CD14-positive monocyte (primary cell): ENCODE data around the gene RMI1. TPM values are rescaled to one million over a fixed set of nuclear protein-coding genes. Genes with fewer than 3 reads are reported as not detected.

Experiments
- DNase-seq, 3 donors: peaks; one replicate each; pipeline ENCODE4 v3.0.0-alpha.2; 2011 to 2022
- H2AFZ ChIP-seq: 2 replicates; pipeline ENCODE4 v1.6.0; 2012; ENCODE audit warnings: mild to moderate bottlenecking, low read depth, low read length, inconsistent platforms; ENCODE audit not compliant: insufficient read depth, poor library complexity, severe bottlenecking
- H3K27ac ChIP-seq, 2 donors: 1 replicate in 1 of 2; 2 replicates in 1 of 2; pipeline ENCODE4 v1.5.1; 2012 to 2013; ENCODE audit warnings: low read length in 2 of 2, control low read depth in 1 of 2, inconsistent platforms in 1 of 2, low read depth in 1 of 2, mild to moderate bottlenecking in 1 of 2
- H3K27me3 ChIP-seq, 2 donors: one replicate each; pipeline versions ENCODE4 v1.6.0 to v1.6.1; 2011 to 2013; ENCODE audit warnings: low read length in 2 of 2; ENCODE audit not compliant: control insufficient read depth in 2 of 2, insufficient read depth in 2 of 2
- H3K36me3 ChIP-seq, 2 donors: replicated peaks in 1 of 2; 1 replicate in 1 of 2; 2 replicates in 1 of 2; pipeline versions ENCODE4 v1.5.1 to v1.6.1; 2012 to 2013; ENCODE audit warnings: low read length in 2 of 2, control low read depth in 1 of 2, inconsistent platforms in 1 of 2, mild to moderate bottlenecking in 1 of 2; ENCODE audit not compliant: insufficient read depth in 2 of 2, control insufficient read depth in 1 of 2
- H3K4me1 ChIP-seq, 2 donors: 1 replicate in 1 of 2; 2 replicates in 1 of 2; pipeline versions ENCODE4 v1.5.1 to v1.6.1; 2012 to 2013; ENCODE audit warnings: low read length in 2 of 2, control low read depth in 1 of 2, inconsistent platforms in 1 of 2, mild to moderate bottlenecking in 1 of 2, moderate library complexity in 1 of 2; ENCODE audit not compliant: insufficient read depth in 2 of 2, control insufficient read depth in 1 of 2
- H3K4me2 ChIP-seq: replicated peaks from 2 replicates; pipeline ENCODE3; 2012; ENCODE audit warnings: low read length, moderate library complexity, mild to moderate bottlenecking; ENCODE audit not compliant: poor library complexity, severe bottlenecking; ENCODE audit errors: extremely low read depth
- H3K4me3 ChIP-seq, 3 experiments: fragments of 200-600 bp in 1 of 3; sonication (generic) in 1 of 3; replicated peaks in 1 of 3; 1 replicate in 2 of 3; 2 replicates in 1 of 3; pipeline ENCODE4 v1.5.1; 2011 to 2013; ENCODE audit warnings: low read length in 3 of 3, mild to moderate bottlenecking in 3 of 3, control low read depth in 2 of 3, low read depth in 2 of 3, inconsistent platforms in 1 of 3, moderate library complexity in 1 of 3
- H3K79me2 ChIP-seq: 2 replicates; pipeline ENCODE4 v1.6.0; 2012; ENCODE audit warnings: mild to moderate bottlenecking, control low read depth, inconsistent platforms, low read length, moderate library complexity; ENCODE audit not compliant: insufficient read depth
- H3K9ac ChIP-seq: 2 replicates; pipeline ENCODE4 v1.6.0; 2017; ENCODE audit warnings: low read length, mild to moderate bottlenecking; ENCODE audit not compliant: insufficient read depth, poor library complexity, severe bottlenecking
- H3K9me3 ChIP-seq, 2 donors: replicated peaks in 1 of 2; 1 replicate in 1 of 2; 2 replicates in 1 of 2; pipeline versions ENCODE4 v1.5.1 to v1.6.1; 2012 to 2013; ENCODE audit warnings: low read length in 2 of 2, control low read depth in 1 of 2; ENCODE audit not compliant: control insufficient read depth in 1 of 2, insufficient read depth in 1 of 2
- H4K20me1 ChIP-seq: 2 replicates; pipeline ENCODE4 v1.6.0; 2012; ENCODE audit warnings: mild to moderate bottlenecking, low read length, control low read depth, moderate library complexity; ENCODE audit not compliant: insufficient read depth
- H3K27ac Mint-ChIP-seq, 7 donors: one replicate each; pipeline ENCODE4 v1.8.0; 2020; ENCODE audit warnings: mild to moderate bottlenecking in 7 of 7, mixed read lengths in 7 of 7, moderate library complexity in 6 of 7, inconsistent platforms in 2 of 7
- H3K27me3 Mint-ChIP-seq, 3 donors: one replicate each; pipeline ENCODE4 v1.8.0; 2021 to 2022; ENCODE audit warnings: low read depth in 3 of 3, mild to moderate bottlenecking in 3 of 3, mixed read lengths in 3 of 3, moderate library complexity in 3 of 3, inconsistent platforms in 1 of 3
- H3K36me3 Mint-ChIP-seq, 2 donors: one replicate each; pipeline ENCODE4 v1.8.0; 2020; ENCODE audit warnings: mixed read lengths in 2 of 2, inconsistent platforms in 1 of 2, mild to moderate bottlenecking in 1 of 2
- H3K4me1 Mint-ChIP-seq: one replicate; pipeline ENCODE4 v1.8.0; 2020; ENCODE audit warnings: mild to moderate bottlenecking, mixed read lengths
- H3K4me3 Mint-ChIP-seq, 2 donors: one replicate each; pipeline ENCODE4 v1.8.0; 2020; ENCODE audit warnings: mild to moderate bottlenecking in 2 of 2, mixed read lengths in 2 of 2, moderate library complexity in 1 of 2
- H3K9me3 Mint-ChIP-seq, 7 donors: one replicate each; pipeline ENCODE4 v1.8.0; 2020 to 2022; ENCODE audit warnings: mixed read lengths in 7 of 7, mild to moderate bottlenecking in 6 of 7, moderate library complexity in 6 of 7, inconsistent platforms in 2 of 7
- CTCF ChIP-seq: fragments of 200-600 bp; IDR thresholded peaks from one replicate; pipeline ENCODE4 v1.8.0; 2022; ENCODE audit warnings: antibody characterized with exemption, mild to moderate bottlenecking
- WGBS: methylation state at CpG from one replicate; pipeline ENCODE4 v1.1.5; 2013; ENCODE audit warnings: missing lambda C conversion rate; ENCODE audit not compliant: insufficient coverage; 5-methylcytosine and 5-hydroxymethylcytosine counted together
- intact Hi-C, 2 donors: fragments of 100-400 bp; cut with micrococcal nuclease; formaldehyde crosslinking; loops; one replicate each; pipeline versions ENCODE4 v1.15.0 to v1.15.1; 2023
- polyA plus RNA-seq, 3 donors: library from polyadenylated mRNA; depleted of rRNA in 1 of 3; unstranded in 2 of 3; stranded (reverse) in 1 of 3; fragments of 300-500 nt in 2 of 3; fragments of >200 nt in 1 of 3; fragmentation: Illumina TruSeq in 2 of 3; gene quantifications; 1 replicate in 2 of 3; 2 replicates in 1 of 3; pipeline ENCODE4 v1.2.3, GENCODE V29; 2012 to 2021

Gene RMI1
- polyA plus RNA-seq, 3 donors, result 1.7 to 11.5 (median 5.3) TPM

DNA sequence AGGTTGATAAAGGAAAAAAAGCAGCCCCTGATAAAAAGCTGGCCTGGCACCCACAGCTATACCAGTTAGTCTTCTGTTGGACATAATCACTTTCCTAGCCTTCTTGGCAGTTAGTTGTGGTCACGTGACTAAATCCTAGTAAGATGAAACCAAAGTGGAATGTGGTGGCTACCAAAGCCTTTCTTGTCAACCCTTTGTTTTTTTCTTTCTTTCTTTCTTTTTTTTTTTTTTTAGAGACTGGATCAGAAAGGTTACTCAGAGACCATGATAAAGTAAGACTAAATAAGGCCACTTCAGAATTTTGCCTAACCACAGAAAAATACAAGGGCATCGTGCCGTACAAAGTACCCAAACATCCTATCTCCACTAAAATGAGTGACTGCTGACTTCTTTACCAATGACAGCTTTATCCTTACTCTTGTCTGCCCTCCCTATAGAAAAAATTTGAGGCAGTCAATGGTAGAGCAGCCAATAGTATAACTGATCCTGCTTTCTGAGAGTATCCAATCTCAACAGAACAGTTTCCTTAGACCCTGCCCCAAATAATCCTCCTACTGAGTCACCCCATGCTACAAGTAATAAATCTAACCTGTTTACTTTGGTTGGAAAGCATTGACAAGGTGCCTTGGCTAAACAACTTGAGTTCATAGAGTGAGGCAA is 45.2 kb upstream of the RMI1 start:
- no peaks in the 10 kb centered on the region for H3K79me2 ChIP-seq
- H3K4me1 ChIP-seq, result peaks cover 52 to 59% of the 10 kb centered on the region in 2 donors
- peaks cover 54% of the 10 kb centered on the region for H3K4me1 Mint-ChIP-seq
- no peaks in the 10 kb centered on the region for H4K20me1 ChIP-seq
- peaks cover 18 to 22% of the 10 kb centered on the region in 2 donors for H3K36me3 Mint-ChIP-seq
- DNase-seq, result no peak
- no peak overlapping the region for H3K9ac ChIP-seq
- H3K27me3 Mint-ChIP-seq, result peaks cover 0 to 1% (median 0%) of the 10 kb centered on the region in 3 donors
- intact Hi-C loops, result loop anchor here (5.0 kb wide), 3 partner anchors 237 to 377 kb away; no protein-coding TSS in a partner anchor
- no peak for TF ChIP-seq CTCF
- no peaks in the 10 kb centered on the region for H3K27me3 ChIP-seq
- no peak overlapping the region for H3K4me3 Mint-ChIP-seq
- no peaks in the 10 kb centered on the region for H3K9me3 ChIP-seq
- H3K27ac ChIP-seq, result no peak overlapping the region
- H3K36me3 ChIP-seq, result peaks cover 10 to 21% of the 10 kb centered on the region in 2 donors
- H3K27ac Mint-ChIP-seq, result peak overlapping the region in 2 of 7 donors; percentile 74 to 76
- no peak overlapping the region for H3K4me2 ChIP-seq
- H2AFZ ChIP-seq, result no peak overlapping the region
- H3K9me3 Mint-ChIP-seq, result no peaks in the 10 kb centered on the region
- no peak overlapping the region for H3K4me3 ChIP-seq
- no CpG with 5 or more reads among the region's 3 CpGs for WGBS

DNA sequence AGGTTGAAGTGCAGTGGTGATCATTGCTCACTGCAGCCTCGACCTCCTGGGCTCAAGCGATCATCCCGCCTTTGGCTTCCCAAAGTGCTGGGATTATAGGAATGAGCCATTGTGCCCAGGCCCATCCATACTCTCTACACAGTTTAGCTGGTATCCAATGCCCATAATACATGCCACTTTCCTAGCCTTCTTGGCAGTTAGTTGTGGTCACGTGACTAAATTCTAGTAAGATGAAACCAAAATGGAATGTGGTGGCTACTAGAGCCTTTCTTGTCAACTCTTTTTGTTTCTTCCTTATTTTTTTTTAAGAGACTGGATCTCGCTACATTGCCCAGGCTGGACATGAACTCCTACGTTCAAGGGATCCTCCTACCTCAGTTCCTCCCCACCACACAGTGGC is 44.1 kb upstream of the RMI1 start:
- Mint-ChIP-seq H3K4me3 (no peak overlapping the region), H3K36me3 (peaks cover 28 to 34% of the 10 kb centered on the region in 2 donors), H3K27ac (peak overlapping the region in 1 of 7 donors; percentile 78), H3K4me1 (peaks cover 43% of the 10 kb centered on the region), H3K27me3 (peaks cover 0 to 1% (median 0%) of the 10 kb centered on the region in 3 donors), H3K9me3 (peaks cover 0 to 1% (median 0%) of the 10 kb centered on the region in 7 donors)
- Histone ChIP-seq H4K20me1 (no peaks in the 10 kb centered on the region), H3K27ac (no peak overlapping the region), H3K79me2 (no peaks in the 10 kb centered on the region), H3K27me3 (no peaks in the 10 kb centered on the region), H3K4me3 (no peak overlapping the region), H3K9ac (no peak overlapping the region), H3K4me1 (peaks cover 41 to 48% of the 10 kb centered on the region in 2 donors), H3K36me3 (peaks cover 20 to 32% of the 10 kb centered on the region in 2 donors), H3K4me2 (no peak overlapping the region), H2AFZ (no peak overlapping the region), H3K9me3 (no peaks in the 10 kb centered on the region)
- intact Hi-C loops, result loop anchor here (5.0 kb wide), 3 partner anchors 236 to 376 kb away; no protein-coding TSS in a partner anchor
- WGBS, result 79% methylated on average over 2 of the region's 6 CpGs
- DNase-seq, result no peak
- TF ChIP-seq CTCF, result no peak
